ENCODE measurements around the gene SPIN2B.
"Not testable (repeated sequence)": the region's sequence is repeated elsewhere in the genome, so short reads cannot be mapped to it uniquely, and the experiment has no call there.

SPIN2B gene

DNA sequence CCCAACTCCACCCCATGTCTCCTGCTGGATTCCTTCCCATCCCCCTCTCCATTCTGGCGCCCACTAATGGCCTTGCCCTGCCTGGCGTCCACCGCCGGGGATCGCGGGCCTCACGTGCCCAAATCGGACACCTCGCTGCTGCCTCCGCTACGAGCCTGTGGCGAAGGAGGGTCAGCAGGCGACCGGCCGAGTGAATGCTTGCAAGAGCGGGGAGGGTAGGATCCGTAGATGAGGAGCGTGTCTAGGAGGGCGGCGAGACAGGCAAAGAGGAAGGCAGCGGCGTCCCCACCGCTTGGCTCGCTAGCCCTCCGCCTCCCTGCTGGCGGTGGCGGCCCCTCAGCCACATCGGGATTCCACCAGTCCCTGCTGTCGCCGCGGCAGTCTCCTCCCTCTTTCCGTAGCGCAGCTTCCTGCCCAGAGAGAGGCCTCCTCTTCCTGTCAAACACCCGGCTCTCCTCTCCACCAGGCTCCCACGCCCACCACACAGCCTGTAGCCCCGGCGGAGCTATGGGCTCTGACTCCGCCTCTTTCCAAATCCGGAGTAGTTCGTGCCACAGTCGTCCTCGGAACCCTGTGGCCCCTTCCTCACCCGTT lies at the start of gene SPIN2B:
TSS of gene SPIN2B (minus strand) at position 387 of the 594 bp plus-strand sequence.
- H3K4me1 ChIP-seq (ENCODE audit: low read length), result no peaks in the 10 kb centered on the region
- H3F3A ChIP-seq (ENCODE audit: insufficient read depth, low read length), result no peaks in the 10 kb centered on the region
- H3K9me2 ChIP-seq (replicated peaks; ENCODE audit: insufficient read depth, low read length), result no peaks in the 10 kb centered on the region
- H3K9ac ChIP-seq (ENCODE audit: low read length), result peak within 1 kb of the TSS; percentile 62
- H3K4me3 ChIP-seq (ENCODE audit: low read length), result peak within 1 kb of the TSS; percentile 62
- TF ChIP-seq EZH2 (optimal IDR thresholded peaks at IDR 0.05; ENCODE audit: low read depth, low read length) (no peak), EZH2phosphoT487 (IDR thresholded peaks at IDR 0.05; ENCODE audit: low read length) (no peak)
- TF ChIP-seq, protein P1, sequence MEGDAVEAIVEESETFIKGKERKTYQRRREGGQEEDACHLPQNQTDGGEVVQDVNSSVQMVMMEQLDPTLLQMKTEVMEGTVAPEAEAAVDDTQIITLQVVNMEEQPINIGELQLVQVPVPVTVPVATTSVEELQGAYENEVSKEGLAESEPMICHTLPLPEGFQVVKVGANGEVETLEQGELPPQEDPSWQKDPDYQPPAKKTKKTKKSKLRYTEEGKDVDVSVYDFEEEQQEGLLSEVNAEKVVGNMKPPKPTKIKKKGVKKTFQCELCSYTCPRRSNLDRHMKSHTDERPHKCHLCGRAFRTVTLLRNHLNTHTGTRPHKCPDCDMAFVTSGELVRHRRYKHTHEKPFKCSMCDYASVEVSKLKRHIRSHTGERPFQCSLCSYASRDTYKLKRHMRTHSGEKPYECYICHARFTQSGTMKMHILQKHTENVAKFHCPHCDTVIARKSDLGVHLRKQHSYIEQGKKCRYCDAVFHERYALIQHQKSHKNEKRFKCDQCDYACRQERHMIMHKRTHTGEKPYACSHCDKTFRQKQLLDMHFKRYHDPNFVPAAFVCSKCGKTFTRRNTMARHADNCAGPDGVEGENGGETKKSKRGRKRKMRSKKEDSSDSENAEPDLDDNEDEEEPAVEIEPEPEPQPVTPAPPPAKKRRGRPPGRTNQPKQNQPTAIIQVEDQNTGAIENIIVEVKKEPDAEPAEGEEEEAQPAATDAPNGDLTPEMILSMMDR (IDR thresholded peaks at IDR 0.05; ENCODE audit: low read length), result no peak
- H3K9me3 ChIP-seq (replicated peaks; ENCODE audit: insufficient read depth, low read length), result no peaks in the 10 kb centered on the region
- no peaks in the 10 kb centered on the region for H3K36me3 ChIP-seq (replicated peaks; ENCODE audit: insufficient read depth, low read length)
- H3K4me2 ChIP-seq (ENCODE audit: low read depth, low read length), result peak within 1 kb of the TSS; percentile 52
- H4K20me1 ChIP-seq (ENCODE audit: insufficient read depth, low read length), result no peaks in the 10 kb centered on the region
- H3K27ac ChIP-seq (ENCODE audit: low read length), result peak within 1 kb of the TSS; percentile 30; the same call in 1 of the 2 replicates
- H3K79me2 ChIP-seq (ENCODE audit: low read length), result no peaks in the 10 kb centered on the region
- H2AFZ ChIP-seq (ENCODE audit: low read length), result peak within 1 kb of the TSS; percentile 51; the same call in 1 of the 2 replicates
- H3K27me3 ChIP-seq (replicated peaks; ENCODE audit: insufficient read depth, low read length), result no peaks in the 10 kb centered on the region
- peak; percentile 79 for DNase-seq

- Histone ChIP-seq H3K9me2 (replicated peaks; ENCODE audit: insufficient read depth, low read length) (no peaks in the 10 kb centered on the region), H3K27me3 (replicated peaks; ENCODE audit: insufficient read depth, low read length) (no peaks in the 10 kb centered on the region), H3K4me1 (ENCODE audit: low read length) (no peaks in the 10 kb centered on the region), H3K27ac (ENCODE audit: low read length) (no peak overlapping the region), H3K36me3 (replicated peaks; ENCODE audit: insufficient read depth, low read length) (no peaks in the 10 kb centered on the region), H3K9me3 (replicated peaks; ENCODE audit: insufficient read depth, low read length) (no peaks in the 10 kb centered on the region), H3F3A (ENCODE audit: insufficient read depth, low read length) (no peaks in the 10 kb centered on the region), H3K4me2 (ENCODE audit: low read depth, low read length) (no peak overlapping the region), H4K20me1 (ENCODE audit: insufficient read depth, low read length) (no peaks in the 10 kb centered on the region), H2AFZ (ENCODE audit: low read length) (no peak overlapping the region), H3K9ac (ENCODE audit: low read length) (no peak overlapping the region), H3K79me2 (ENCODE audit: low read length) (no peaks in the 10 kb centered on the region), H3K4me3 (ENCODE audit: low read length) (no peak overlapping the region)
- peak; percentile 28 for DNase-seq
- no peak for TF ChIP-seq EZH2phosphoT487 (IDR thresholded peaks at IDR 0.05; ENCODE audit: low read length)
- no peak for TF ChIP-seq EZH2 (optimal IDR thresholded peaks at IDR 0.05; ENCODE audit: low read depth, low read length)
- TF ChIP-seq, protein P1 (IDR thresholded peaks at IDR 0.05; ENCODE audit: low read length), result peak; percentile 48
Observed at GRCh38 chrX:57156397-57157049, 35.2 kb upstream of the SPIN2B start.

DNA sequence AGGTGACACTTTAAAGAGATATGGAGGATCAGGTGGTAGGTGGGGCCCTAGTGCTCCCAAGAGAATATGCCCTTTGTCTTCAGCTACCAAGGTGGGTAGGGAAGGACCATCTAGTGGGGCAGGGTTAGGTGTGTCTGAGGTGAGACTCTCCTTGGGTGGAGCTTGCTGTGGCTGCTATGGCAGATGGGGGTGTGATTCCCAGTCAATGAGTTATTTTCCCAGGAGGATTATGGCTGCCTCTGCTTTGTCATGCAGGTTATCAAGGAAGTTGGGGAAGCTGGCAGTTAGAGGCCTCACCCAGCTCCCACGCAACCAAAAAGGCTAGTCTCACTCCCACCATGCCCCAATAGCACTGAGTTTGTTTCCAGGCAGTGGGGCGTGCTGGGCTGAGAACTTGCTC lies 33.8 kb upstream of the SPIN2B start:
- Histone ChIP-seq H3K27ac (ENCODE audit: low read length) (no peak overlapping the region), H2AFZ (ENCODE audit: low read length) (no peak overlapping the region), H4K20me1 (ENCODE audit: insufficient read depth, low read length) (no peaks in the 10 kb centered on the region), H3K9me3 (replicated peaks; ENCODE audit: insufficient read depth, low read length) (no peaks in the 10 kb centered on the region), H3F3A (ENCODE audit: insufficient read depth, low read length) (no peaks in the 10 kb centered on the region), H3K27me3 (replicated peaks; ENCODE audit: insufficient read depth, low read length) (no peaks in the 10 kb centered on the region), H3K4me1 (ENCODE audit: low read length) (no peaks in the 10 kb centered on the region), H3K79me2 (ENCODE audit: low read length) (no peaks in the 10 kb centered on the region), H3K9ac (ENCODE audit: low read length) (no peak overlapping the region), H3K4me3 (ENCODE audit: low read length) (no peak overlapping the region), H3K36me3 (replicated peaks; ENCODE audit: insufficient read depth, low read length) (no peaks in the 10 kb centered on the region), H3K9me2 (replicated peaks; ENCODE audit: insufficient read depth, low read length) (no peaks in the 10 kb centered on the region), H3K4me2 (ENCODE audit: low read depth, low read length) (no peak overlapping the region)
- DNase-seq, result no peak
- TF ChIP-seq EZH2phosphoT487 (IDR thresholded peaks at IDR 0.05; ENCODE audit: low read length) (no peak), EZH2 (optimal IDR thresholded peaks at IDR 0.05; ENCODE audit: low read depth, low read length) (no peak)
- TF ChIP-seq, protein P1 (IDR thresholded peaks at IDR 0.05; ENCODE audit: low read length), result no peak

- not testable (repeated sequence) for H3K9me3 ChIP-seq (replicated peaks; ENCODE audit: insufficient read depth, low read length); H4K20me1 ChIP-seq (ENCODE audit: insufficient read depth, low read length); H3K4me2 ChIP-seq (ENCODE audit: low read depth, low read length); H3K4me1 ChIP-seq (ENCODE audit: low read length); H3K9ac ChIP-seq (ENCODE audit: low read length); H3K9me2 ChIP-seq (replicated peaks; ENCODE audit: insufficient read depth, low read length); H2AFZ ChIP-seq (ENCODE audit: low read length); H3K27ac ChIP-seq (ENCODE audit: low read length); H3K79me2 ChIP-seq (ENCODE audit: low read length); H3K27me3 ChIP-seq (replicated peaks; ENCODE audit: insufficient read depth, low read length); H3K4me3 ChIP-seq (ENCODE audit: low read length); H3F3A ChIP-seq (ENCODE audit: insufficient read depth, low read length); DNase-seq; H3K36me3 ChIP-seq (replicated peaks; ENCODE audit: insufficient read depth, low read length)
Observed at GRCh38 chrX:57152222-57152621, 30.9 kb upstream of the SPIN2B start.

All from MM.1S (cell line).